Measurements from ENCODE around the gene GAA.

GAA gene

GRCh38 chr17:80107231-80108021 lies 6.0 kb downstream of the GAA start:
- CTCF ChIA-PET: interaction anchor here (1.4 kb wide), 1 partner anchor 89 kb away, joined by 5 read pairs; no protein-coding TSS in a partner anchor
- DNase-seq (ENCODE audit: extremely low spot score): no peak
- POLR2A ChIA-PET: no interaction called here

GRCh38 chr17:80108036-80108971 lies 6.9 kb downstream of the GAA start:
- TF ChIP-seq CTCF (IDR thresholded peaks at IDR 0.05; ENCODE audit: control extremely low read depth, extremely low read depth, low read depth, missing control alignments): no peak
- CTCF ChIA-PET: no interaction called here
- no peak for DNase-seq (ENCODE audit: extremely low spot score)
- POLR2A ChIA-PET: no interaction called here

More at GRCh38 chr17:80107231-80108021, 6.0 kb downstream of the GAA start:
- TF ChIP-seq CTCF (IDR thresholded peaks at IDR 0.05; ENCODE audit: control extremely low read depth, extremely low read depth, low read depth, missing control alignments): no peak

- CTCF ChIA-PET: interaction anchor here (1.6 to 1.8 kb wide), 2 partner anchors 8 to 27 kb away, joined by 8 to 9 read pairs; partner anchors contain the start of gene GAA
- TF ChIP-seq CTCF (IDR thresholded peaks at IDR 0.05; ENCODE audit: control extremely low read depth, extremely low read depth, low read depth, missing control alignments): no peak
- POLR2A ChIA-PET: interaction anchor here (1.0 kb wide), 1 partner anchor 9 kb away, joined by 3 read pairs; no protein-coding TSS in a partner anchor
- no peak for DNase-seq (ENCODE audit: extremely low spot score)
Measured at GRCh38 chr17:80109066-80109660, 7.8 kb downstream of the GAA start.

- CTCF ChIA-PET: interaction anchor here (1.6 to 1.8 kb wide), 2 partner anchors 8 to 28 kb away, joined by 8 to 9 read pairs; partner anchors contain the start of gene GAA
- no peak for TF ChIP-seq CTCF (IDR thresholded peaks at IDR 0.05; ENCODE audit: control extremely low read depth, extremely low read depth, low read depth, missing control alignments)
- no peak for DNase-seq (ENCODE audit: extremely low spot score)
- POLR2A ChIA-PET: interaction anchor here (1.0 kb wide), 1 partner anchor 9 kb away, joined by 3 read pairs; no protein-coding TSS in a partner anchor
Measured at GRCh38 chr17:80109713-80110446, 8.5 kb downstream of the GAA start.

GRCh38 chr17:80110447-80110812 lies 9.0 kb downstream of the GAA start:
- DNase-seq (ENCODE audit: extremely low spot score): no peak
- POLR2A ChIA-PET: no interaction called here
- CTCF ChIA-PET: interaction anchor here (1.6 to 1.8 kb wide), 2 partner anchors 9 to 28 kb away, joined by 8 to 9 read pairs; partner anchors contain the start of gene GAA
- no peak for TF ChIP-seq CTCF (IDR thresholded peaks at IDR 0.05; ENCODE audit: control extremely low read depth, extremely low read depth, low read depth, missing control alignments)
